ENCODE measurements around the gene SLAMF1.
"Not testable (repeated sequence)": the region's sequence is repeated elsewhere in the genome, so short reads cannot be mapped to it uniquely, and the experiment has no call there.

The SLAMF1 gene

DNA sequence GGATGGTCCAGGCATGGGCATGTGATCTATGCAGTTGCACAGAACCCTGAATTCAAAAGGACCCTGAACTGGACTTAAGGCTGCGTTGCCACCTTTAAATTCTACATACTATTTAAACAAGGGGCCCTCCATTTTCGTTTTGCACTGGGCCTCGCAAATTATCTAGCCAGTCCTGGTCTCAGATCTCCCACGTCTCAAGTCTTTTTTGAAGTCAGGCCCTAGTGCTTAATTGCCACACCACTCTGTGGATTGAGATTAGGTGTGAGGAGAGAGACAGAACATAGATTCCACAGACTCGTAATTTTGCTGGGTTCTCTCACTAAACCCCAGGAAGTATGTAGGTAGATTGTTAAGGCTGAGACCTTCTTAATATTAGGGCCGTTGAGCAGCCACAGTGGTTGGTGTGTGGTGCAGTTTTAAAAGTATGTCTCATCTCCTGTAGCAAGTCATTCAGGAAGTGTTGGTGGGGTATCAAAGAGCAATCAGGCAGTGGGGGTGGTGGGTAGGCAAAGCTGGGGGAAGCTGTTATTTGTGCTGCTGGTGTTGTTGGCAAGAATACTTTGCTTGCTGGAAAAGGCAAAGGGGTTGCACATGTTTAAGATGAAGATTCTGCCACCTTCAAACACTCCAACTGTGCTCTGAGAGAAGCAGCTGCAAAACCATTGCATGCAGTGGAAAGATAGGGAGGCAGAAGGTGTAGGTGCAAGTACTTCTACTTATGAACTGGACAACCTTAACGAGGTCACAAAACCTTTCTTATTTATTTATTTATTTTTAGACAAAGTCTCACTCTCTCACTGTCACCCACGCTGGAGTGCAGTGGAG is 78.8 kb downstream of the SLAMF1 start:
- no peak for DNase-seq
- intact Hi-C loops (cut with DNase I) = no loop called here

DNA sequence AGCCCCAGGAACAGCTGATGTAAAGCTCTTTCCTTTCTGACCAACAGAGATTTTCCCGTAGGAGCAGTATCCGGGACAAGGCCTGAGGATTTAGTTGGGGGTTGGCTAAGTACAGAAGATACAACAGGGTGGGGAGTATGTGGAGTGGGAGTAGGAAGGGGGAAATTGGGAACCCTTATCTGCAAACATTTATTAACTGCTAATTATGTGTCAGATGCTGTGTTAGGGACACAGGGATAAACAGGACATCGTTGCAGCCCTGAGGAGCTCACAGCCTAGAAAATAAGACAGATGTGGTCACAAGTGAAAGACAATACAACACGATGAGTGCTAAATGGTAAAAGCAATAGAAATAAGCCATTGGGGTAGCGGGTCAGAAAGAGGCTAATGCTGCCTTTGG is 79.5 kb downstream of the SLAMF1 start:
- intact Hi-C loops (cut with DNase I) = no loop called here
- DNase-seq = no peak

DNA sequence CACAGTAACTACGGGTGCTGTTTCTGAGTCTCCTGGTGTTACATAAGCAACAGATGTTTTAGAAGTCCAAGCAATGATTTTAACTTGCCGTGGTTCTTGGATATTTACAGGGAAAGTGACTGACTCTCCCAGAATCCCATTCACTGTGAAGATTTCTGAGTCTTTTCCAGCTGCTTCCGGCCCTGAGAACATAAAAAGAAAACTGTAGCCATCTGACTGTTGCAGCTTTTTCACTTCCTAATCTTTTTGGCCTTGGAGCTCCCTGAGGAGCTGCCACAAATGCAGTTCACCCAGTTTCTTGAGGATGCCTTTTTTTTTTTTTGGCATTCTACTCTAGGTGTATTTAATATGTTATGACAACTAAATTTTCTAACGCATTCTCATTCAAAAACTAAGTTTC is 81.3 kb downstream of the SLAMF1 start:
- no peak for DNase-seq
- intact Hi-C loops (cut with DNase I) = no loop called here

DNA sequence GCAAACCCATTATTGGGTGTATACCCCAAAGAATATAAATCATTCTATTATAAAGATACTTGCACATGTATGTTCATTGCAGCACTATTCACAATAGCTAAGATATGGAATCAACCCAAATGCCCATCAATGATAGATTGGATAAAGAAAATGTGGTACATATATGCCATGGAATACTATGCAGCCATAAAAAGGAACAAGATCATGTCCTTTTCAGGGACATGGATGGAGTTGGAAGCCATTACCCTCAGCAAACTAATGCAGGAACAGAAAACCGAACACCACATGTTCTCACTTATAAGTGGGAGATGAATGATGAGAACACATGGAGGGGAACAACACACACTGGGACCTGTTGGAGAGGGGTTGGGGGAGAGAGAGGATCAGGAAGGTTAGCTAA is 83.6 kb downstream of the SLAMF1 start:
- DNase-seq; intact Hi-C loops (cut with DNase I): not testable (repeated sequence)

DNA sequence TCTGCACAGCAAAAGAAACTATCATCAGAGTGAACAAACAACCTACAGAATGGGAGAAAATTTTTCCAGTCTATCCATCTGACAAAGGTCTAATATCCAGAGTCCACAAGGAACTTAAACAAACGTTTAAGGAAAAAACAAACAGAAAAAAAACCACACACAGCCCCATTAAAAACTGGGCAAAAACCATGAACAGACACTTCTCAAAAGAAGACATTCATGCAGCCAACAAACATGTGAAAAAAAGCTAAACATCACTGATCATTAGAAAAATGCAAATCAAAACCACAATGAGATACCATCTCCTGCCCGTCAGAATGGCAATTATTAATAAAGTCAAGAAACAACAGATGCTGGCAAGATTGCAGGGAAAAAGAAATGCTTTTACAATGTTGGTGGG is 84.1 kb downstream of the SLAMF1 start:
- intact Hi-C loops (cut with DNase I); DNase-seq: not testable (repeated sequence)

DNA sequence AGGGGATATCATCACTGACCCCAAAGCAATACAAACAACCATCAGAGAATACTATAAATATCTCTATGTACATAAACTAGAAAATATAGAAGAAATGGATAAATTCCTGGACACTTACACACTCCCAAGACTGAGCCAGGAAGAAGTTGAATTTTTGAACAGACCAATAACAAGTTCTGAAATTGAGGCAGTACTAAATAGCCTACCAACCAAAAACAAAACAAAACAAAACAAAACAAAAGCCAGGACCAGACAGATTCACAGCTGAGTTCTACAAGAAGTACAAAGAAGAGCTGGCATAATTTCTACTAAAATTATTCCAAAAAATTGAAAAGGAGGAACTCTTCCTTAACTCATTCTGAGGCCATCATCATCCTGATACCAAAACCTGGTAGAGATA is 86.0 kb downstream of the SLAMF1 start:
- intact Hi-C loops (cut with DNase I) = no loop called here
- DNase-seq = no peak

DNA sequence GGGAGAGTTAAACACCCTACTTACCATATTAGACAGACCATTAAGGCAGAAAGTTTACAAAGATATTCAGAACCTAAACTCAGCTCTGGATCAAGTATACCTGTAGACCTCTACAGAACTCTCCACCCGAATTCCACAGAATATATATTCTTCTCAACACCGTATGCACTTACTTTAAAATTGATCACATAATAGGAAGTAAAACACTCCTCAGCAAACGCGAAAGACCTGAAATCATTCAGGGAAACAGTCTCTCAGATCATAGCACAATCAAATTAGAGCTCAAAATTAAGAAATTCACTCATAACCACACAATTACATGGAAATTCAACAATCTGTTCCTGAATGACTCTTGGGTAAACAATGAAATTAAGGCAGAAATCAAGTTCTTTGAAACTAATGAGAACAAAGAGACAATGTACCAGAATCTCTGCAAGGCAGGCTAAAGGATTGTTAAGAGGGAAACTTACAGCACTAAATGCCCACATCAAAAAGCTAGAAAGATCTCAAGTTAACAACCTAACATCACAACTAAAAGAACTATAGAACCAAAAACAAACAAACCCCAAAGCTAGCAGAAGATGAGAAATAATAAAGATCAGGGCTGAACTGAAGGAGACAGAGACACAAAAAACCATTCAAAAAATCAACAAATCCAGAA is 86.7 kb downstream of the SLAMF1 start:
- no peak for DNase-seq
- intact Hi-C loops (cut with DNase I) = no loop called here

DNA sequence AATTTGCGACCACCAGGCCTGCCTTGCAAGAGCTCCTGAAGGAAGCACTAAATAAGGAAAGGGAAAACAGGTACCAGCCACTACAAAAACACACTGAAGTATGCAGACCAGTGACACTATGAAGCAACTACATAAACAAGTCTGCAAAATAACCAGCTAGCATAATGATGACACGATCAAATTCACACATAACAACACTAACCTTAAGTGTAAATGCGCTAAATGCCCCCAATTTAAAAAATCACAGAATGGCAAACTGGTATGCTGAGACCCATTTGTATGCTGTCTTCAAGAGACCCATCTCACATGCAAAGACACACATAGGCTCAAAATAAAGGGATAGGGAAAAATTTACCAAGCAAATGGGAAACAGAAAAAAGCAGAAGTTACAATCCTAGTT is 87.4 kb downstream of the SLAMF1 start:
- intact Hi-C loops (cut with DNase I); DNase-seq: not testable (repeated sequence)

DNA sequence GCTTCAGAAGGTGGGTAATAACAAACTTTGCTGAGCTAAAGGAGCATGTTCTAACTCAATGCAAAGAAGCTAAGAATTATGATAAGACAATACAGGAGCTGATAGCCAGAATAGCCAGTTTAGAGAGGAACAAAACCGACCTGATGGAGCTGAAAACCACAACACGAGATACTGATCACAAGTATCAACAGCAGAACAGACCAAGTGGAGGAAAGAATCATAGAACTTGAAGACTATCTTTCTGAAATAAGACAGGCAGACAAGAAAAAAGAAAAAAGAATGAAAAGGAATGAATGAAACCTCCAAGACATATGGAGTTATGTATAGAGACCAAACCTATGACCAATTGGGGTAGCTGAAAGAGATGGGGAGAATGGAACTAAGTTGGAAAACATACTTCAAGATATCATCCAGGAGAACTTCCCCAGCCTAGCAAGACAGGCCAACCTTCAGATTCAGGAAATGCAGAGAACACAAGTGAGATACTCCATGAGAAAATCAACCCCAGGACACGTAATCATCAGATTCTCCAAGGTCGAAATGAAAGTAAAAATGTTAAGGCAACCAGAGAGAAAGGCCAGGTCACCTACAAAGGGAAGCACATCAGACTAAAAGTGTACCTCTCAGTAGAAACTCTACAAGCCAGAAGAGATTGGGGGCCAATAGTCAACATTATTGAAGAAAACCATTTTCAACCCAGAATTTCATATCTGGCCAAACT is 88.0 kb downstream of the SLAMF1 start:
- intact Hi-C loops (cut with DNase I) = no loop called here
- no peak for DNase-seq
